HCT116 (cell line): ENCODE data around the gene SMAD2.

Experiments
- CEBPB ChIP-seq: IDR thresholded peaks from 2 replicates; pipeline ENCODE4 v1.6.1; 2012; ENCODE audit warnings: low read depth
- EZH2 ChIP-seq: fragments of 200-600 bp; sonication (generic); IDR thresholded peaks from 2 replicates; pipeline ENCODE4 v1.6.1; 2017; ENCODE audit warnings: antibody characterized with exemption, mixed run types
- YY1 ChIP-seq: IDR thresholded peaks from 2 replicates; pipeline ENCODE4 v1.6.1; 2011; ENCODE audit warnings: low read length, low read depth, moderate library complexity, mild to moderate bottlenecking; ENCODE audit not compliant: insufficient replicate concordance; ENCODE audit errors: extremely low read depth
- ZNF274 ChIP-seq: fragments of 200-500 bp; sonication (Bioruptor generic); IDR thresholded peaks from 2 replicates; pipeline ENCODE4 v1.6.1; 2014; ENCODE audit warnings: mild to moderate bottlenecking, low read depth, low read length, inconsistent platforms
- TF ChIP-seq, protein P1 (sequence below), 3 experiments: fragments of 200-600 bp in 1 of 3; sonication (generic) in 1 of 3; IDR thresholded peaks in 2 of 3; conservative IDR thresholded peaks in 1 of 3; 2 replicates each; pipeline ENCODE4 v1.5.1; 2012 to 2017; ENCODE audit warnings: low read depth in 2 of 3, low read length in 2 of 3, antibody characterized with exemption in 1 of 3, borderline replicate concordance in 1 of 3, control low read depth in 1 of 3, mild to moderate bottlenecking in 1 of 3, mixed read lengths in 1 of 3, mixed run types in 1 of 3, moderate library complexity in 1 of 3; ENCODE audit not compliant: insufficient read depth in 1 of 3

DNA sequence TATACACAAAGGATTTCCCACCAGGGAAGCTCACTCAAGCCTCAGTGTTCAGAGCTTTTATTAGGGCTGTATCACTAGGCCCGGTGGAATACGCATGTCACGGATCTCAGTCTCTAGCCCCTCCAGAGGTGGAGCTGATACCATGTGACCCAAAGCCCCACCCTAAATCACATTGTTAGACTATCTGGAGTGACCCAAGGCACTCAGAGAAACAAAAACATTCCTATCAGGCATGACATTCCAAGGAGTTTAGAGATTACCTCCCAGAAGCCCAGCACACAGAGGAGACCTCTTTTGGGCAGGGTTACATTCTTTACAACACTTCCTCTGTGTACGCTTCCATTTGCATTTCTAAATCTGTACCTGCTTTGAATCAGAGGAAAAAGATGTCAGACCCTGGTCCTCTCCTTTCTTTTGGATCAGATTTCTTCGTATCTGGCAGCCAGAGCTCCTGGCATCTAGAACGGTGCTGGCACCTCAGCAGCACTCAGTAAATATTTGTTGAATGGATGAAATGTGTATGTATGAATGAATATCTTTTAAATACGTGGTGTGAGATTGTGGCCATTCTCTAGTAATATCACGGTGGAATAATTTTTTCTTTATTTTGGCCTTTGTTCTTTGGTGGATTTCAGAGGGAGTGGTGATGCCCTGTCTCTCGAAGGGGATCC lies 37.7 kb upstream of the SMAD2 start:
- TF ChIP-seq, protein P1, sequence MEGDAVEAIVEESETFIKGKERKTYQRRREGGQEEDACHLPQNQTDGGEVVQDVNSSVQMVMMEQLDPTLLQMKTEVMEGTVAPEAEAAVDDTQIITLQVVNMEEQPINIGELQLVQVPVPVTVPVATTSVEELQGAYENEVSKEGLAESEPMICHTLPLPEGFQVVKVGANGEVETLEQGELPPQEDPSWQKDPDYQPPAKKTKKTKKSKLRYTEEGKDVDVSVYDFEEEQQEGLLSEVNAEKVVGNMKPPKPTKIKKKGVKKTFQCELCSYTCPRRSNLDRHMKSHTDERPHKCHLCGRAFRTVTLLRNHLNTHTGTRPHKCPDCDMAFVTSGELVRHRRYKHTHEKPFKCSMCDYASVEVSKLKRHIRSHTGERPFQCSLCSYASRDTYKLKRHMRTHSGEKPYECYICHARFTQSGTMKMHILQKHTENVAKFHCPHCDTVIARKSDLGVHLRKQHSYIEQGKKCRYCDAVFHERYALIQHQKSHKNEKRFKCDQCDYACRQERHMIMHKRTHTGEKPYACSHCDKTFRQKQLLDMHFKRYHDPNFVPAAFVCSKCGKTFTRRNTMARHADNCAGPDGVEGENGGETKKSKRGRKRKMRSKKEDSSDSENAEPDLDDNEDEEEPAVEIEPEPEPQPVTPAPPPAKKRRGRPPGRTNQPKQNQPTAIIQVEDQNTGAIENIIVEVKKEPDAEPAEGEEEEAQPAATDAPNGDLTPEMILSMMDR (IDR thresholded peaks at IDR 0.05 in 2 of 3, conservative IDR thresholded peaks at IDR 0.05 in 1 of 3; ENCODE audit: borderline replicate concordance in 1 of 3, insufficient read depth in 1 of 3, low read depth in 2 of 3, low read length in 2 of 3), result no peak
- TF ChIP-seq CEBPB (no peak), YY1 (no peak), ZNF274 (no peak), EZH2 (no peak)
